Stomach (tissue), 4 donors: ENCODE results near the gene NEMP1.
"Not testable (repeated sequence)": the region's sequence is repeated elsewhere in the genome, so short reads cannot be mapped to it uniquely, and the experiment has no call there.

Experiments used
- POLR2A ChIP-seq, 4 donors: fragments of 450-650 bp; IDR thresholded peaks; one replicate each; pipeline ENCODE4 v1.6.1; 2016; ENCODE audit warnings: antibody characterized with exemption in 4 of 4, control low read depth in 2 of 4, mild to moderate bottlenecking in 1 of 4, moderate library complexity in 1 of 4
- TF ChIP-seq, protein P1 (sequence below), 7 experiments: fragments of 450-650 bp in 4 of 7; fragments of 200-600 bp in 3 of 7; sonication (generic) in 3 of 7; IDR thresholded peaks; one replicate each; pipeline ENCODE4 v1.5.1; 2016 to 2019; ENCODE audit warnings: antibody characterized with exemption in 7 of 7, control low read depth in 2 of 7, mild to moderate bottlenecking in 1 of 7

DNA sequence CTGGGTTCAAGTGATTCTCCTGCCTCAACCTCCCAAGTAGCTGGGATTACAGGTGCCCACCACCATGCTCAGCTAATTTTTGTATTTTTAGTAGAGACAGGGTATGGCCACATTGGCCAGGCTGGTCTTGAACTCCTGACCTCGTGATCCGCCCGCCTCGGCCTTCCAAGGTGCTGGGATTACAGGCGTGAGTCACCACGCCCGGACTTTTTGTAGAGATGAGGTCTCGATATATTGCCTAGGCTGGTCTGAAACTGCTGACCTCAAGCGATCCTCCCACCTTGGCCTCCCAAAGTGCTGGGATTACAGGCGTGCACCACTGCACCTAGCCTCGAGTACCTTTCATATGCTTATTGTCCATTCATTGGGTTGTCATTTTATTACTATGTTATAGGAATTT is 42.1 kb upstream of the NEMP1 start:
- TF ChIP-seq, protein P1, sequence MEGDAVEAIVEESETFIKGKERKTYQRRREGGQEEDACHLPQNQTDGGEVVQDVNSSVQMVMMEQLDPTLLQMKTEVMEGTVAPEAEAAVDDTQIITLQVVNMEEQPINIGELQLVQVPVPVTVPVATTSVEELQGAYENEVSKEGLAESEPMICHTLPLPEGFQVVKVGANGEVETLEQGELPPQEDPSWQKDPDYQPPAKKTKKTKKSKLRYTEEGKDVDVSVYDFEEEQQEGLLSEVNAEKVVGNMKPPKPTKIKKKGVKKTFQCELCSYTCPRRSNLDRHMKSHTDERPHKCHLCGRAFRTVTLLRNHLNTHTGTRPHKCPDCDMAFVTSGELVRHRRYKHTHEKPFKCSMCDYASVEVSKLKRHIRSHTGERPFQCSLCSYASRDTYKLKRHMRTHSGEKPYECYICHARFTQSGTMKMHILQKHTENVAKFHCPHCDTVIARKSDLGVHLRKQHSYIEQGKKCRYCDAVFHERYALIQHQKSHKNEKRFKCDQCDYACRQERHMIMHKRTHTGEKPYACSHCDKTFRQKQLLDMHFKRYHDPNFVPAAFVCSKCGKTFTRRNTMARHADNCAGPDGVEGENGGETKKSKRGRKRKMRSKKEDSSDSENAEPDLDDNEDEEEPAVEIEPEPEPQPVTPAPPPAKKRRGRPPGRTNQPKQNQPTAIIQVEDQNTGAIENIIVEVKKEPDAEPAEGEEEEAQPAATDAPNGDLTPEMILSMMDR (IDR thresholded peaks at IDR 0.05): not testable (repeated sequence)
- not testable (repeated sequence) for TF ChIP-seq POLR2A (IDR thresholded peaks at IDR 0.05)
